Gastroesophageal sphincter (tissue), 4 donors: Measurements from ENCODE around the gene USP20. TPM values are rescaled to one million over a fixed set of nuclear protein-coding genes. Genes with fewer than 3 reads are reported as not detected.

Experiments
- ATAC-seq: fragments of 150-250 bp; one replicate; pipeline ENCODE4 v1.9.1; 2016; ENCODE audit warnings: mild to moderate bottlenecking, moderate library complexity
- H3K27ac ChIP-seq, 4 donors: fragments of 200-600 bp; sonication (generic) in 3 of 4; 1 replicate in 3 of 4; 2 replicates in 1 of 4; pipeline ENCODE4 v1.5.1; 2016 to 2019
- H3K27me3 ChIP-seq: fragments of 200-600 bp; sonication (generic); one replicate; pipeline ENCODE4 v1.5.1; 2019
- H3K36me3 ChIP-seq, 2 donors: fragments of 200-600 bp; sonication (generic); one replicate each; pipeline ENCODE4 v1.5.1; 2019; ENCODE audit warnings: control low read depth in 1 of 2
- H3K4me1 ChIP-seq, 3 donors: fragments of 200-600 bp; sonication (generic); 1 replicate in 2 of 3; 2 replicates in 1 of 3; pipeline ENCODE4 v1.5.1; 2016 to 2019; ENCODE audit warnings: control low read depth in 2 of 3
- H3K4me3 ChIP-seq, 2 donors: fragments of 200-600 bp; sonication (generic); one replicate each; pipeline ENCODE4 v1.5.1; 2019; ENCODE audit warnings: mild to moderate bottlenecking in 1 of 2, moderate library complexity in 1 of 2
- H3K9me3 ChIP-seq, 3 donors: fragments of 200-600 bp; sonication (generic); one replicate each; pipeline ENCODE4 v1.5.1; 2017 to 2019; ENCODE audit warnings: control low read depth in 2 of 3
- EP300 ChIP-seq: sonication (generic); formaldehyde crosslinking; IDR thresholded peaks from one replicate; pipeline ENCODE4 v1.6.1; 2017; ENCODE audit warnings: antibody characterized with exemption, mild to moderate bottlenecking
- POLR2A ChIP-seq, 2 donors: fragments of 450-650 bp; IDR thresholded peaks; one replicate each; pipeline ENCODE4 v1.6.1; 2017; ENCODE audit warnings: antibody characterized with exemption in 2 of 2, mild to moderate bottlenecking in 2 of 2, moderate library complexity in 1 of 2
- POLR2AphosphoS5 ChIP-seq: sonication (generic); formaldehyde crosslinking; IDR thresholded peaks from one replicate; pipeline ENCODE4 v1.6.1; 2017; ENCODE audit warnings: antibody characterized with exemption
- WGBS, 2 donors: methylation state at CpG; one replicate each; pipeline ENCODE4 v1.1.5; 2018; ENCODE audit warnings: low coverage in 1 of 2; 5-methylcytosine and 5-hydroxymethylcytosine counted together
- total RNA-seq, 4 donors: library from RNA; depleted of rRNA; stranded (reverse); fragments of >200 nt; gene quantifications; one replicate each; pipeline ENCODE4 v1.1.0, GENCODE V29; 2016
- TF ChIP-seq, protein P1 (sequence below), 4 experiments: fragments of 200-600 bp in 2 of 4; fragments of 450-650 bp in 2 of 4; sonication (generic) in 1 of 4; IDR thresholded peaks; one replicate each; pipeline ENCODE4 v1.5.1; 2017 to 2019; ENCODE audit warnings: antibody characterized with exemption in 4 of 4, mild to moderate bottlenecking in 2 of 4, moderate library complexity in 2 of 4

Gene USP20
- total RNA-seq, 4 donors from 2014 or later: 25.9 to 56.8 (median 33.4) TPM

DNA sequence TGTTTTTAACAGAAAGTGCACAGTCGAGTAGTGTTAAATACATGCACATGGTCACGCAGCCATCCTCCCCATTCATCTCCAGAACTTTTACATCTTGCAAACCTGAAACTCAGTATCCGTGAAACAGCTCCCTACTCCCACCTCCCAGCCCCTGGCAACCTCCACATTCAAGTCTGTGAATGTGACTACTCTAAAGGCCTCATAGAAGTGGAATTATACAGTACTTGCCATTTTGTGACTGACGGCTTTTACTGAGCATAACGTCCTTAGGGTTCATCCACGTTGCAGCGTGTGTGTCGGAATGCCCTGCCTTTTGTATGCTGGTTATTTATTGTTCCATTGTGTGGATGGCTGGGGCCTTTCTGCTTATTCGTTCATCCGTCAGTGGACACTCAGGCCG, 35.8 kb downstream of the USP20 start:
- H3K27me3 ChIP-seq: no peaks in the 10 kb centered on the region
- 88 to 91% methylated on average over 10 of the region's 11 CpGs for WGBS, 2 donors
- H3K9me3 ChIP-seq: no peaks in the 10 kb centered on the region
- H3K4me3 ChIP-seq: no peak overlapping the region
- no peak for ATAC-seq
- TF ChIP-seq POLR2A (IDR thresholded peaks at IDR 0.05) (no peak), POLR2AphosphoS5 (no peak), EP300 (no peak)
- TF ChIP-seq, protein P1, sequence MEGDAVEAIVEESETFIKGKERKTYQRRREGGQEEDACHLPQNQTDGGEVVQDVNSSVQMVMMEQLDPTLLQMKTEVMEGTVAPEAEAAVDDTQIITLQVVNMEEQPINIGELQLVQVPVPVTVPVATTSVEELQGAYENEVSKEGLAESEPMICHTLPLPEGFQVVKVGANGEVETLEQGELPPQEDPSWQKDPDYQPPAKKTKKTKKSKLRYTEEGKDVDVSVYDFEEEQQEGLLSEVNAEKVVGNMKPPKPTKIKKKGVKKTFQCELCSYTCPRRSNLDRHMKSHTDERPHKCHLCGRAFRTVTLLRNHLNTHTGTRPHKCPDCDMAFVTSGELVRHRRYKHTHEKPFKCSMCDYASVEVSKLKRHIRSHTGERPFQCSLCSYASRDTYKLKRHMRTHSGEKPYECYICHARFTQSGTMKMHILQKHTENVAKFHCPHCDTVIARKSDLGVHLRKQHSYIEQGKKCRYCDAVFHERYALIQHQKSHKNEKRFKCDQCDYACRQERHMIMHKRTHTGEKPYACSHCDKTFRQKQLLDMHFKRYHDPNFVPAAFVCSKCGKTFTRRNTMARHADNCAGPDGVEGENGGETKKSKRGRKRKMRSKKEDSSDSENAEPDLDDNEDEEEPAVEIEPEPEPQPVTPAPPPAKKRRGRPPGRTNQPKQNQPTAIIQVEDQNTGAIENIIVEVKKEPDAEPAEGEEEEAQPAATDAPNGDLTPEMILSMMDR (IDR thresholded peaks at IDR 0.05): no peak
- peaks cover 0 to 46% of the 10 kb centered on the region in 2 donors for H3K36me3 ChIP-seq
- no peak overlapping the region for H3K27ac ChIP-seq
- no peaks in the 10 kb centered on the region for H3K4me1 ChIP-seq

GRCh38 chr9:129873563-129874190, 38.4 kb downstream of the USP20 start:
- Histone ChIP-seq H3K27ac (no peak overlapping the region), H3K9me3 (no peaks in the 10 kb centered on the region), H3K4me1 (no peaks in the 10 kb centered on the region), H3K27me3 (no peaks in the 10 kb centered on the region), H3K4me3 (no peak overlapping the region), H3K36me3 (peaks cover 0 to 20% of the 10 kb centered on the region in 2 donors)
- TF ChIP-seq POLR2A (IDR thresholded peaks at IDR 0.05): no peak
- TF ChIP-seq, protein P1 (IDR thresholded peaks at IDR 0.05): no peak
- no peak for TF ChIP-seq EP300
- no peak for TF ChIP-seq POLR2AphosphoS5
- ATAC-seq: no peak
- WGBS, 2 donors: 65% methylated on average over 5 of the region's 16 CpGs; no CpG with 5 or more reads in 1 of the 2 donors

GRCh38 chr9:129874261-129875101, 39.2 kb downstream of the USP20 start:
- Histone ChIP-seq H3K27ac (no peak overlapping the region), H3K9me3 (no peaks in the 10 kb centered on the region), H3K27me3 (no peaks in the 10 kb centered on the region), H3K36me3 (peaks cover 0 to 12% of the 10 kb centered on the region in 2 donors), H3K4me3 (no peak overlapping the region), H3K4me1 (peaks cover 0 to under 1% (median 0%) of the 10 kb centered on the region in 3 donors)
- WGBS, 2 donors: 94% methylated on average over 11 of the region's 38 CpGs; no CpG with 5 or more reads in 1 of the 2 donors
- ATAC-seq: no peak
- TF ChIP-seq EP300: no peak
- TF ChIP-seq, protein P1 (IDR thresholded peaks at IDR 0.05): no peak
- TF ChIP-seq POLR2A (IDR thresholded peaks at IDR 0.05): no peak
- no peak for TF ChIP-seq POLR2AphosphoS5

DNA sequence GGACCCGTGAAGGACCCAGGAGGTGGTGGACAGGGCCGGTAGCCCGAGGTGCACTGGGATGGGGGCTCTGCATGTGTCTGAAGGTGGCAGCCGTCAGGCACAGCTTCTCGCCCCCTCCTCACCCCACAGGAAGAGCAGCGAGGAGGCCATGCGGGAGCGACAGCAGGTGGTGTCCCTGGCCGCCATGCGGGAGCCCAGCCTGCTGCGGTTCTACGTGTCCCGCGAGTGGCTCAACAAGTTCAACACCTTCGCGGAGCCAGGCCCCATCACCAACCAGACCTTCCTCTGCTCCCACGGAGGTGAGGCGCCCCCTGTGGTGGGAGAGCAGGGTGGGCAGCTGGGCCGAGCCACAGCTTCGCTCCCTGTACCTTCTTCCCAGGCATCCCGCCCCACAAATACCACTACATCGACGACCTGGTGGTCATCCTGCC, 39.9 kb downstream of the USP20 start:
- H3K9me3 ChIP-seq: no peaks in the 10 kb centered on the region
- WGBS, 2 donors: no CpG with 5 or more reads among the region's 23 CpGs
- H3K4me3 ChIP-seq: no peak overlapping the region
- peaks cover 0 to 7% (median 0%) of the 10 kb centered on the region in 3 donors for H3K4me1 ChIP-seq
- peak overlapping the region in 1 of 4 donors; percentile 4 for H3K27ac ChIP-seq
- H3K27me3 ChIP-seq: no peaks in the 10 kb centered on the region
- H3K36me3 ChIP-seq: peaks cover 0 to 4% of the 10 kb centered on the region in 2 donors
- ATAC-seq: no peak
- TF ChIP-seq POLR2AphosphoS5: no peak
- TF ChIP-seq EP300: no peak
- TF ChIP-seq, protein P1 (IDR thresholded peaks at IDR 0.05): no peak
- no peak for TF ChIP-seq POLR2A (IDR thresholded peaks at IDR 0.05)
